Body of pancreas (tissue), 4 donors: Measurements from ENCODE around the gene CDH7.

Experiments used
- POLR2A ChIP-seq, 3 donors: fragments of 450-650 bp; IDR thresholded peaks; one replicate each; pipeline ENCODE4 v1.6.1; 2016; ENCODE audit warnings: antibody characterized with exemption in 3 of 3, mild to moderate bottlenecking in 2 of 3
- TF ChIP-seq, protein P1 (sequence below), 7 experiments: fragments of 450-650 bp in 4 of 7; fragments of 200-600 bp in 3 of 7; sonication (generic) in 3 of 7; IDR thresholded peaks; one replicate each; pipeline ENCODE4 v1.5.1; 2016 to 2019; ENCODE audit warnings: antibody characterized with exemption in 7 of 7

DNA sequence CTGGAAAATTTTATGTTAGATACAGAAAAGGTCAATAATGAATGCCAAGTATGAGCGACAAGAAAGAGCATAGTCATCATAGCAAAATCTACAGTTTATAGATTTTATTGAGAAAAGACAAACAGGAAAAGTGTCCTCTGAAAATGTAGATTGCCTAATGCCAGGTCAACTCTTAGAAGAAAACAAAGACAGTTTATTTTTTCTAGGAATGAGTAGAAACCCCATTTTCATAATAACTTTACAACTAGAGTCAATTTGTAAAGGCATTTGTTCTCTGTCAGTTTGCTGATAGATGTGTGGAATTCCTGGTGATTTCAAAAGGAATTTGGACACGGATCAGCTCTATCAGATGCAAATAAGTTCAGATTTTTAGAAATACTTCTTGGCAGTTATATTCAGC lies 16.6 kb downstream of the CDH7 start:
- TF ChIP-seq POLR2A (IDR thresholded peaks at IDR 0.05): no peak
- TF ChIP-seq, protein P1, sequence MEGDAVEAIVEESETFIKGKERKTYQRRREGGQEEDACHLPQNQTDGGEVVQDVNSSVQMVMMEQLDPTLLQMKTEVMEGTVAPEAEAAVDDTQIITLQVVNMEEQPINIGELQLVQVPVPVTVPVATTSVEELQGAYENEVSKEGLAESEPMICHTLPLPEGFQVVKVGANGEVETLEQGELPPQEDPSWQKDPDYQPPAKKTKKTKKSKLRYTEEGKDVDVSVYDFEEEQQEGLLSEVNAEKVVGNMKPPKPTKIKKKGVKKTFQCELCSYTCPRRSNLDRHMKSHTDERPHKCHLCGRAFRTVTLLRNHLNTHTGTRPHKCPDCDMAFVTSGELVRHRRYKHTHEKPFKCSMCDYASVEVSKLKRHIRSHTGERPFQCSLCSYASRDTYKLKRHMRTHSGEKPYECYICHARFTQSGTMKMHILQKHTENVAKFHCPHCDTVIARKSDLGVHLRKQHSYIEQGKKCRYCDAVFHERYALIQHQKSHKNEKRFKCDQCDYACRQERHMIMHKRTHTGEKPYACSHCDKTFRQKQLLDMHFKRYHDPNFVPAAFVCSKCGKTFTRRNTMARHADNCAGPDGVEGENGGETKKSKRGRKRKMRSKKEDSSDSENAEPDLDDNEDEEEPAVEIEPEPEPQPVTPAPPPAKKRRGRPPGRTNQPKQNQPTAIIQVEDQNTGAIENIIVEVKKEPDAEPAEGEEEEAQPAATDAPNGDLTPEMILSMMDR (IDR thresholded peaks at IDR 0.05): no peak
